GM12874 (cell line): ENCODE measurements around the gene YIPF2.

Source experiments
- TF ChIP-seq, protein P1 (sequence below): IDR thresholded peaks from 2 replicates; pipeline ENCODE4 v1.5.1; 2011; ENCODE audit warnings: low read depth, mild to moderate bottlenecking, control low read depth, low read length, moderate library complexity; ENCODE audit not compliant: insufficient read depth

YIPF2 gene

DNA sequence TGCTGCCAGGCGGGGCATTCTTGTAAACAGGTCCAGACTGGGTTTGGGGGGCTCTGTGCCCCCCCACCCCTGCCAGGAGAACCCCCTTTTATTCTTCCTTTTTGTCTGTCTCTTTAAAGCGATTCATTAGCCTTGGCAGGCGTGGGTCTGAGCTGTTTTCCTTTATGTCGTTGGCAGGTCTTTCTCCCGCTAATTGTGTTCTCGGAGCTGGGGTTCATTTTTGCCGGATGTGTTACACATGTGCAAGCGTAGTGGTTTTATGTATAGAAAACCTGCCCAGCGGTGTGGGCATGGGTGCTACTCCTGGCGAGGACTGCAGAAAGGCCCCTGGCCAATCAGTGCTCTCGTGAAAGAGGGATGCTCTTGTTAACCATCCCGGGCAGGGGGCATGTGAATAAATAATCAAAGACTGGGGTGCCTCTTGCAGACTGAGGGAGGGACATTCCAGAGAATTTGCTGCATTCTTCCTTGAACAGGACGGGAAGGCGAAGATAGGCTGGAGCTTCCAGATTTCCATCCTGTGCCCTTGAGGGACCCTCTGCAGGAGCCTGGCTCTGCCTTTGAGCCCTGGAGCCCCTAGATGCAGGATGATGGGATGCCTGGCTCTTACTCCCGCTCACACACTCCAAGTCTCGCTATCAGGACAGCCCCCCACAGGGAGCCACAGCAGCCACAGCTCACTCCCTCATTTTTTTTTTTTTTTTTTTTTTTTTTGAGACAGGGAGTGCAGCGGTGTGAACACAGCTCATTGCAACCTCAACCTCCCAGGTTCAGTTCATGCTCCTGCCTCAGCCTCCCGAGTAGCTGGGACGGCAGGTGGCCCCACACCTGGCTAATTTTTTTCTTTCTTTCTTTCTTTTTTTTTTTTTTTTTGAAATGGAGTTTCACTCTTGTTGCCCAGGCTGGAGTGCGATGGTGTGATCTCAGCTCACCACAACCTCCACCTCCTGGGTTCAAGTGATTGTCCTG lies 43.0 kb downstream of the YIPF2 start:
- TF ChIP-seq, protein P1, sequence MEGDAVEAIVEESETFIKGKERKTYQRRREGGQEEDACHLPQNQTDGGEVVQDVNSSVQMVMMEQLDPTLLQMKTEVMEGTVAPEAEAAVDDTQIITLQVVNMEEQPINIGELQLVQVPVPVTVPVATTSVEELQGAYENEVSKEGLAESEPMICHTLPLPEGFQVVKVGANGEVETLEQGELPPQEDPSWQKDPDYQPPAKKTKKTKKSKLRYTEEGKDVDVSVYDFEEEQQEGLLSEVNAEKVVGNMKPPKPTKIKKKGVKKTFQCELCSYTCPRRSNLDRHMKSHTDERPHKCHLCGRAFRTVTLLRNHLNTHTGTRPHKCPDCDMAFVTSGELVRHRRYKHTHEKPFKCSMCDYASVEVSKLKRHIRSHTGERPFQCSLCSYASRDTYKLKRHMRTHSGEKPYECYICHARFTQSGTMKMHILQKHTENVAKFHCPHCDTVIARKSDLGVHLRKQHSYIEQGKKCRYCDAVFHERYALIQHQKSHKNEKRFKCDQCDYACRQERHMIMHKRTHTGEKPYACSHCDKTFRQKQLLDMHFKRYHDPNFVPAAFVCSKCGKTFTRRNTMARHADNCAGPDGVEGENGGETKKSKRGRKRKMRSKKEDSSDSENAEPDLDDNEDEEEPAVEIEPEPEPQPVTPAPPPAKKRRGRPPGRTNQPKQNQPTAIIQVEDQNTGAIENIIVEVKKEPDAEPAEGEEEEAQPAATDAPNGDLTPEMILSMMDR: no peak

- TF ChIP-seq, protein P1: no peak
Observed at GRCh38 chr19:10884274-10884673, 44.2 kb downstream of the YIPF2 start.

GRCh38 chr19:10882108-10882457 lies 46.4 kb downstream of the YIPF2 start:
- TF ChIP-seq, protein P1: no peak

GRCh38 chr19:10881403-10882107 lies 46.9 kb downstream of the YIPF2 start:
- TF ChIP-seq, protein P1: no peak

DNA sequence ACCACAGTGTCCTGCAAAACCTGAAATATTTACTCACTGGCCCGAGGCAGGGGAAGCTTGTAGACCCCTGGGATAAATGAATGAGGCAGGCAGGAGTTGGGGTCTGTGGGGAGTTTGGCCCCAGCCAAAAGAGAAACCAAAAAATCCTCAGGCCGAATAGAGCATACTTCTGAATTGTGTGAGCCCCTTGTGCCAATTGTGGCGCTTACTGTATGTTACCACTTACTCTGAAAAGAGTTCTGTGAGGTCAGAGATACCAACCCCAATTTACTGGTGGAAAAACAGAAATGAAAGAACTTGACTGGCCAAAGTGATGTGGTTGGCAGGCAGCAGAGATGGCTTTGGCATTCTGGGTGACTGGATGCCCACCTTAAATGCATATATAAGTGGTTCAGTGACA lies 50.2 kb downstream of the YIPF2 start:
- TF ChIP-seq, protein P1: no peak

DNA sequence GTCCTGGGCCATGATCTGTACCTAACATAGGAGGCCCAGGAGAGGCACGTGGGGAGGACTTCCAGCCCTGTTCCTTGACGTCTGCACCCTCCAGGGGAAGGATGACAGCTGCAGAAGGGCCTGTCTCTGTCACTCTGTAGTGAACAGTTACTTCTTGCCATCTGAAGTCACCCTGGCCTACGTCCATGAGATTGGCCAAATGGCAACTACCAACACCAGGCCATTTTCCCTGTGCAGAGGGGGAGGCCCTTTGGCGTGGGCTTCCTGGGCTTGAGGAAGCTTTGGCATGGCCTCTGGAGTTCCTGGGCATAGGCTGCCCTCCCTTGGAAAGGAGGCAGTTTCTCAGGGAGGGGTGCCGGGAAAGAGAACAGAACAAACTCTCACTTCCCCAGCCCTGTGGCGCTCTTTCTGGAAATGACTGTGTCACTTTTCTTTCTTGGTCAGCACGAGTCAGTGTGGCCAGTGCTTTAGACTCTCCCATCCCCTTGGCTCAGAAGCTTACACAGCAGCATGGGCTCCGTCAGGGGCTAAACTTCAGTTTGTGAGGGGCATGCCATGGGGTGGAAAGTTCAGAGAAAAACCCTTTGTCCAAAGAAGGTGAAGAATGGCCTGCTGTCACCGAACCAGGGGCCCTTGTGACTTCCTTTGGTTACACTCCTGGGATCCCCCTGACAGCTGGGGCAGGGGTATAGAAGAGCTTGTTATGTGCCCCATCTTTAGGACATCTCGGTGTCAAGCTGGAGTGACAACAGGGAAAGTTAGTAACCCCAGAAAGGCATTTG lies 51.8 kb downstream of the YIPF2 start:
- TF ChIP-seq, protein P1: no peak

DNA sequence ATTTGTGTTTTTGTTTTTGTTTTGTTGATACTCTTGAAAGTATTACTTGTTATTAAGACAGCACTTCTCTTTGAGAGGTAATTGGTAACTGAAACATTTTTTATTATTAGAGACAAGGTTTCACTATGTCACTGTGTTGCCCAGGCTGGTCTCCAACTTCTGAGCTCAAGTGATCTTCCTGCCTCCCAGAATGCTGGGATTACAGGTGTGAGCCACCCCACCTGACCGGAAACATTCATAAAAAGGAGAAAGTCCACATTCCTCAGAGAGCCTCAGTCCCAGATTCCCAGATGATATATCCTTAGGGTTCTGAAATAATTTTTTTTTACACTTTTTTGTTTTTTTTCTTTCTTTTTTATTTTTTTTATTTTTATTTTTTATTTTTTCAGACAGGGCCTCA lies 54.4 kb downstream of the YIPF2 start:
- TF ChIP-seq, protein P1: no peak
